GM10266 (cell line): ENCODE data around the gene ETS2.

Source experiments
- DNase-seq: peaks from one replicate; pipeline ENCODE4 v3.0.0; 2012; ENCODE audit errors: extremely low spot score
- CTCF ChIP-seq: IDR thresholded peaks from 2 replicates; pipeline ENCODE4 v1.5.1; 2012; ENCODE audit warnings: mild to moderate bottlenecking, low read depth; ENCODE audit not compliant: control insufficient read depth, insufficient read depth; ENCODE audit errors: missing control alignments

The ETS2 gene

GRCh38 chr21:38807441-38807871, 1.7 kb downstream of the ETS2 start:
- DNase-seq = no peak
- no peak for TF ChIP-seq CTCF

- TF ChIP-seq CTCF = no peak
- no peak for DNase-seq
These were observed 2.3 kb downstream of the ETS2 start for GRCh38 chr21:38807986-38808385.

GRCh38 chr21:38809198-38809878, 3.6 kb downstream of the ETS2 start:
- TF ChIP-seq CTCF = no peak

GRCh38 chr21:38810034-38810825, 4.5 kb downstream of the ETS2 start:
- no peak for DNase-seq
- no peak for TF ChIP-seq CTCF

More at GRCh38 chr21:38809198-38809878, 3.6 kb downstream of the ETS2 start:
- no peak for DNase-seq

- DNase-seq = no peak
These were observed 5.1 kb downstream of the ETS2 start for GRCh38 chr21:38810826-38811164.

GRCh38 chr21:38811257-38811656, 5.5 kb downstream of the ETS2 start:
- no peak for TF ChIP-seq CTCF
- no peak for DNase-seq

More at GRCh38 chr21:38810826-38811164, 5.1 kb downstream of the ETS2 start:
- TF ChIP-seq CTCF = no peak

- DNase-seq = no peak
- TF ChIP-seq CTCF = no peak
These were observed 7.4 kb downstream of the ETS2 start for GRCh38 chr21:38813143-38813542.
